ENCODE measurements around the gene LTBP3.

LTBP3 gene

GRCh38 chr11:65599216-65599954 lies 41.2 kb upstream of the LTBP3 start:
- Histone ChIP-seq H2BK5ac (ENCODE audit: low read depth, low read length, poor library complexity, severe bottlenecking) (no peak overlapping the region), H3K9me3 (ENCODE audit: control insufficient read depth, low read length) (no peaks in the 10 kb centered on the region), H2BK120ac (ENCODE audit: low read depth, low read length) (no peak overlapping the region), H3K14ac (ENCODE audit: low read length in 2 of 2) (no peak overlapping the region), H4K8ac (ENCODE audit: low read length) (no peak overlapping the region), H3K23ac (ENCODE audit: low read length in 2 of 2) (no peak overlapping the region), H3K36me3 (ENCODE audit: control insufficient read depth in 1 of 2, insufficient read depth in 2 of 2, low read depth in 1 of 2, low read length in 2 of 2) (peaks cover 59 to 72% of the 10 kb centered on the region in 2 experiments), H3K79me1 (replicated peaks; ENCODE audit: low read length, poor library complexity, severe bottlenecking) (peaks cover 11% of the 10 kb centered on the region), H3K18ac (ENCODE audit: low read depth in 1 of 2, low read length in 2 of 2) (no peak overlapping the region), H3K27ac (ENCODE audit: low read length, poor library complexity, severe bottlenecking) (no peak overlapping the region), H3K4ac (ENCODE audit: low read depth in 1 of 2, low read length in 2 of 2) (no peak overlapping the region), H3K4me2 (ENCODE audit: low read length, poor library complexity, severe bottlenecking) (no peak overlapping the region), H2BK12ac (ENCODE audit: low read length in 2 of 2) (no peak overlapping the region), H2AK5ac (ENCODE audit: low read length, severe bottlenecking) (no peak overlapping the region), H2AFZ (ENCODE audit: low read depth, low read length) (no peak overlapping the region), H4K91ac (ENCODE audit: low read length) (no peak overlapping the region), H3K4me3 (ENCODE audit: insufficient read depth in 1 of 2, low read depth in 1 of 2, low read length in 2 of 2) (peak overlapping the region in 1 of 2 experiments; percentile 11), H3K27me3 (ENCODE audit: control insufficient read depth in 1 of 2, insufficient read depth in 1 of 2, low read length in 2 of 2) (no peaks in the 10 kb centered on the region), H3K4me1 (ENCODE audit: control insufficient read depth, insufficient read depth, low read depth, low read length) (peaks cover 22% of the 10 kb centered on the region), H2BK15ac (ENCODE audit: low read depth, poor library complexity, severe bottlenecking) (no peak overlapping the region), H3K9ac (ENCODE audit: low read length) (no peak overlapping the region)
- DNase-seq, result no peak
- WGBS, result 98% methylated on average over 45 of the region's 49 CpGs

GRCh38 chr11:65598258-65598699 lies 40.1 kb upstream of the LTBP3 start:
- H3K23ac ChIP-seq (ENCODE audit: low read length in 2 of 2), result no peak overlapping the region
- peaks cover 16% of the 10 kb centered on the region for H3K4me1 ChIP-seq (ENCODE audit: control insufficient read depth, insufficient read depth, low read depth, low read length)
- no peak overlapping the region for H2AFZ ChIP-seq (ENCODE audit: low read depth, low read length)
- no peak overlapping the region for H2BK120ac ChIP-seq (ENCODE audit: low read depth, low read length)
- H3K4me3 ChIP-seq (ENCODE audit: insufficient read depth in 1 of 2, low read depth in 1 of 2, low read length in 2 of 2), result no peak overlapping the region
- H3K9me3 ChIP-seq (ENCODE audit: control insufficient read depth, low read length), result no peaks in the 10 kb centered on the region
- H3K36me3 ChIP-seq (ENCODE audit: control insufficient read depth in 1 of 2, insufficient read depth in 2 of 2, low read depth in 1 of 2, low read length in 2 of 2), result peaks cover 52 to 72% of the 10 kb centered on the region in 2 experiments
- H2BK12ac ChIP-seq (ENCODE audit: low read length in 2 of 2), result no peak overlapping the region
- H3K4ac ChIP-seq (ENCODE audit: low read depth in 1 of 2, low read length in 2 of 2), result no peak overlapping the region
- no peak for DNase-seq
- H3K9ac ChIP-seq (ENCODE audit: low read length), result no peak overlapping the region
- no peak overlapping the region for H3K4me2 ChIP-seq (ENCODE audit: low read length, poor library complexity, severe bottlenecking)
- no peaks in the 10 kb centered on the region for H3K27me3 ChIP-seq (ENCODE audit: control insufficient read depth in 1 of 2, insufficient read depth in 1 of 2, low read length in 2 of 2)
- 95% methylated on average over 9 of the region's 16 CpGs for WGBS
- H3K79me1 ChIP-seq (replicated peaks; ENCODE audit: low read length, poor library complexity, severe bottlenecking), result peaks cover 11% of the 10 kb centered on the region
- H4K91ac ChIP-seq (ENCODE audit: low read length), result no peak overlapping the region
- H2BK5ac ChIP-seq (ENCODE audit: low read depth, low read length, poor library complexity, severe bottlenecking), result no peak overlapping the region
- H3K18ac ChIP-seq (ENCODE audit: low read depth in 1 of 2, low read length in 2 of 2), result no peak overlapping the region
- H2AK5ac ChIP-seq (ENCODE audit: low read length, severe bottlenecking), result no peak overlapping the region
- H4K8ac ChIP-seq (ENCODE audit: low read length), result no peak overlapping the region
- no peak overlapping the region for H3K27ac ChIP-seq (ENCODE audit: low read length, poor library complexity, severe bottlenecking)
- no peak overlapping the region for H2BK15ac ChIP-seq (ENCODE audit: low read depth, poor library complexity, severe bottlenecking)
- H3K14ac ChIP-seq (ENCODE audit: low read length in 2 of 2), result no peak overlapping the region

- H2BK120ac ChIP-seq (ENCODE audit: low read depth, low read length), result no peak overlapping the region
- 84% methylated on average over 5 of the region's 6 CpGs for WGBS
- DNase-seq, result no peak
- no peak overlapping the region for H3K27ac ChIP-seq (ENCODE audit: low read length, poor library complexity, severe bottlenecking)
- no peak overlapping the region for H3K18ac ChIP-seq (ENCODE audit: low read depth in 1 of 2, low read length in 2 of 2)
- H3K79me1 ChIP-seq (replicated peaks; ENCODE audit: low read length, poor library complexity, severe bottlenecking), result peaks cover 6% of the 10 kb centered on the region
- no peak overlapping the region for H2AFZ ChIP-seq (ENCODE audit: low read depth, low read length)
- no peak overlapping the region for H2BK5ac ChIP-seq (ENCODE audit: low read depth, low read length, poor library complexity, severe bottlenecking)
- H3K23ac ChIP-seq (ENCODE audit: low read length in 2 of 2), result no peak overlapping the region
- H4K8ac ChIP-seq (ENCODE audit: low read length), result no peak overlapping the region
- H2BK15ac ChIP-seq (ENCODE audit: low read depth, poor library complexity, severe bottlenecking), result no peak overlapping the region
- H2AK5ac ChIP-seq (ENCODE audit: low read length, severe bottlenecking), result no peak overlapping the region
- H3K27me3 ChIP-seq (ENCODE audit: control insufficient read depth in 1 of 2, insufficient read depth in 1 of 2, low read length in 2 of 2), result no peaks in the 10 kb centered on the region
- no peak overlapping the region for H4K91ac ChIP-seq (ENCODE audit: low read length)
- H3K14ac ChIP-seq (ENCODE audit: low read length in 2 of 2), result no peak overlapping the region
- H3K9ac ChIP-seq (ENCODE audit: low read length), result no peak overlapping the region
- peaks cover 48 to 68% of the 10 kb centered on the region in 2 experiments for H3K36me3 ChIP-seq (ENCODE audit: control insufficient read depth in 1 of 2, insufficient read depth in 2 of 2, low read depth in 1 of 2, low read length in 2 of 2)
- no peaks in the 10 kb centered on the region for H3K9me3 ChIP-seq (ENCODE audit: control insufficient read depth, low read length)
- H3K4me2 ChIP-seq (ENCODE audit: low read length, poor library complexity, severe bottlenecking), result no peak overlapping the region
- H3K4ac ChIP-seq (ENCODE audit: low read depth in 1 of 2, low read length in 2 of 2), result no peak overlapping the region
- H3K4me3 ChIP-seq (ENCODE audit: insufficient read depth in 1 of 2, low read depth in 1 of 2, low read length in 2 of 2), result peak overlapping the region in 1 of 2 experiments; percentile 18
- H3K4me1 ChIP-seq (ENCODE audit: control insufficient read depth, insufficient read depth, low read depth, low read length), result peaks cover 27% of the 10 kb centered on the region
- no peak overlapping the region for H2BK12ac ChIP-seq (ENCODE audit: low read length in 2 of 2)
Measured at GRCh38 chr11:65596520-65596919, 38.4 kb upstream of the LTBP3 start.

GRCh38 chr11:65595543-65596281 lies 37.6 kb upstream of the LTBP3 start, which contains the start of gene KCNK7:
Gene KCNK7 (minus strand): TSS chr11:65595800. CDS start chr11:65595772, 28 bp downstream.
- no peak within 1 kb of the TSS for H2BK5ac ChIP-seq (ENCODE audit: low read depth, low read length, poor library complexity, severe bottlenecking)

More at GRCh38 chr11:65595543-65596281, 37.6 kb upstream of the LTBP3 start, which contains the start of gene KCNK7:
- Histone ChIP-seq H3K4ac (ENCODE audit: low read depth in 1 of 2, low read length in 2 of 2) (no peak within 1 kb of the TSS), H3K27ac (ENCODE audit: low read length, poor library complexity, severe bottlenecking) (no peak within 1 kb of the TSS), H4K91ac (ENCODE audit: low read length) (no peak within 1 kb of the TSS), H3K36me3 (ENCODE audit: control insufficient read depth in 1 of 2, insufficient read depth in 2 of 2, low read depth in 1 of 2, low read length in 2 of 2) (peaks cover 47 to 60% of the 10 kb centered on the region in 2 experiments), H2BK15ac (ENCODE audit: low read depth, poor library complexity, severe bottlenecking) (peak within 1 kb of the TSS; percentile 39), H4K8ac (ENCODE audit: low read length) (peak within 1 kb of the TSS; percentile 24), H2BK120ac (ENCODE audit: low read depth, low read length) (no peak within 1 kb of the TSS), H2BK12ac (ENCODE audit: low read length in 2 of 2) (peak within 1 kb of the TSS in 1 of 2 experiments; percentile 40), H3K4me1 (ENCODE audit: control insufficient read depth, insufficient read depth, low read depth, low read length) (peaks cover 22% of the 10 kb centered on the region), H3K23ac (ENCODE audit: low read length in 2 of 2) (no peak within 1 kb of the TSS), H3K4me3 (ENCODE audit: insufficient read depth in 1 of 2, low read depth in 1 of 2, low read length in 2 of 2) (peak within 1 kb of the TSS in 1 of 2 experiments; percentile 18), H3K27me3 (ENCODE audit: control insufficient read depth in 1 of 2, insufficient read depth in 1 of 2, low read length in 2 of 2) (no peaks in the 10 kb centered on the region), H3K4me2 (ENCODE audit: low read length, poor library complexity, severe bottlenecking) (no peak within 1 kb of the TSS), H3K79me1 (replicated peaks; ENCODE audit: low read length, poor library complexity, severe bottlenecking) (peaks cover 4% of the 10 kb centered on the region), H2AFZ (ENCODE audit: low read depth, low read length) (no peak within 1 kb of the TSS), H2AK5ac (ENCODE audit: low read length, severe bottlenecking) (no peak within 1 kb of the TSS), H3K9me3 (ENCODE audit: control insufficient read depth, low read length) (no peaks in the 10 kb centered on the region), H3K9ac (ENCODE audit: low read length) (peak within 1 kb of the TSS; percentile 26), H3K14ac (ENCODE audit: low read length in 2 of 2) (peak within 1 kb of the TSS in 1 of 2 experiments; percentile 6), H3K18ac (ENCODE audit: low read depth in 1 of 2, low read length in 2 of 2) (no peak within 1 kb of the TSS)
- no peak for DNase-seq
- 87% methylated on average over 12 of the region's 12 CpGs for WGBS

Data from mesenchymal stem cell (in vitro differentiated cells and primary cell).